WI38 (cell line): Measurements from ENCODE around the gene NT5E.

Experiments used
- H3K4me3 ChIP-seq: 2 replicates; pipeline ENCODE4 v1.5.1; 2011; ENCODE audit warnings: low read depth, mild to moderate bottlenecking, control low read depth, low read length
- CTCF ChIP-seq: IDR thresholded peaks from 2 replicates; pipeline ENCODE4 v1.5.1; 2012; ENCODE audit warnings: low read depth, mild to moderate bottlenecking, control low read depth, low read length

NT5E gene

GRCh38 chr6:85453490-85453889 is 3.6 kb downstream of the NT5E start:
- no peak for TF ChIP-seq CTCF
- peak overlapping the region; percentile 92 for H3K4me3 ChIP-seq

- TF ChIP-seq CTCF: no peak
- no peak overlapping the region for H3K4me3 ChIP-seq
Observed at GRCh38 chr6:85455471-85456026, 5.7 kb downstream of the NT5E start.

- no peak for TF ChIP-seq CTCF
- H3K4me3 ChIP-seq: no peak overlapping the region
Observed at GRCh38 chr6:85456782-85457181, 6.9 kb downstream of the NT5E start.

- no peak for TF ChIP-seq CTCF
- H3K4me3 ChIP-seq: no peak overlapping the region
Observed at GRCh38 chr6:85458184-85458583, 8.3 kb downstream of the NT5E start.

GRCh38 chr6:85458782-85459181 is 8.9 kb downstream of the NT5E start:
- no peak for TF ChIP-seq CTCF
- H3K4me3 ChIP-seq: 0 out of 2 replicates have a peak overlapping the region, but pooled peaks have one; percentile 0

- no peak for TF ChIP-seq CTCF
- 0 out of 2 replicates have a peak overlapping the region, but pooled peaks have one; percentile 0 for H3K4me3 ChIP-seq
Observed at GRCh38 chr6:85459224-85459901, 9.5 kb downstream of the NT5E start.

- no peak for TF ChIP-seq CTCF
- H3K4me3 ChIP-seq: no peak overlapping the region
Observed at GRCh38 chr6:85460154-85460920, 10.5 kb downstream of the NT5E start.
